GM12891 (cell line): ENCODE measurements around the gene CAMK1D.
"Not testable (repeated sequence)": the region's sequence is repeated elsewhere in the genome, so short reads cannot be mapped to it uniquely, and the experiment has no call there.

ENCODE experiments used
- PAX5 ChIP-seq: IDR thresholded peaks from 2 replicates; pipeline ENCODE4 v1.6.1; 2011; ENCODE audit warnings: low read length, moderate library complexity, mild to moderate bottlenecking; ENCODE audit not compliant: insufficient read depth, severe bottlenecking
- POLR2A ChIP-seq: IDR thresholded peaks from 2 replicates; pipeline ENCODE4 v1.6.1; 2011; ENCODE audit warnings: low read depth, low read length, control low read depth
- POLR2AphosphoS5 ChIP-seq: IDR thresholded peaks from 2 replicates; pipeline ENCODE4 v1.6.1; 2011; ENCODE audit warnings: low read depth, low read length, control low read depth
- SPI1 ChIP-seq: IDR thresholded peaks from 2 replicates; pipeline ENCODE4 v1.6.1; 2011; ENCODE audit warnings: low read depth, low read length, control low read depth
- TAF1 ChIP-seq: IDR thresholded peaks from 2 replicates; pipeline ENCODE4 v1.6.1; 2011; ENCODE audit warnings: low read depth, low read length, control low read depth

DNA sequence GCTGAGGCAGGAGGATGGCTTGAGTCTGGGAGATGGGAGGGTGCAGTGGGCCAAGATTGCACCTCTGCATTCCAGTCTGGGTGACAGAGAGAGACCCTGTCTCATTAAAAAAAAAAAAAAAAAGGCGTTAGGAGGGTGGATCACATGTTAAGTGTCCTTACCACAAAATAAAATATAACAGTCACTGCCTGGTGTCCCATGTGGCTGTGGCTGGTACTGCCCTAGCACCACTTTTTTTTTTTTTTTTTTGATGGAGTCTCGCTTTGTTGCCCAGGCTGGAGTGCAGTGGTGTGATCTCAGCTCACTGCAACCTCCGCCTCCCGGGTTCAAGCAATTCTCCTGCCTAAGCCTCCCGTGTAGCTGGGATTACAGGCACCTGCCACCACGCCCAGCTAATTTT lies 460.7 kb downstream of the CAMK1D start:
- not testable (repeated sequence) for TF ChIP-seq POLR2A, TAF1, PAX5, SPI1, POLR2AphosphoS5
